BJ (cell line): ENCODE measurements around the gene TAF4B. TPM values are rescaled to one million over a fixed set of nuclear protein-coding genes. Genes with fewer than 3 reads are reported as not detected.

Source experiments
- CTCF ChIA-PET: fragments of 350-600 bp; formaldehyde crosslinking; extraction: SDS; loops from one replicate; lab custom pipeline; 2021; ENCODE audit warnings: antibody characterized with exemption, inconsistent platforms; lab: Yijun Ruan, JAX
- POLR2A ChIA-PET: fragments of 300-600 bp; sonication (Branson Sonifier 250); formaldehyde crosslinking; extraction: SDS; loops from one replicate; lab custom pipeline; 2021; ENCODE audit warnings: antibody characterized with exemption; lab: Charles Lee
- DNase-seq: peaks from one replicate; pipeline ENCODE4 v3.0.0-alpha.2; 2011; ENCODE audit warnings: low read depth
- H3K27me3 ChIP-seq: 2 replicates; pipeline ENCODE4 v1.6.0; 2011; ENCODE audit warnings: low read length; ENCODE audit not compliant: control insufficient read depth, insufficient read depth
- H3K36me3 ChIP-seq: 2 replicates; pipeline ENCODE4 v1.5.1; 2011; ENCODE audit warnings: low read length; ENCODE audit not compliant: control insufficient read depth, insufficient read depth
- H3K4me3 ChIP-seq: 2 replicates; pipeline ENCODE4 v1.5.1; 2011; ENCODE audit warnings: low read depth, mild to moderate bottlenecking, control low read depth, low read length
- CTCF ChIP-seq: IDR thresholded peaks from 2 replicates; pipeline ENCODE4 v1.5.1; 2011; ENCODE audit warnings: low read depth, mild to moderate bottlenecking, control low read depth, inconsistent platforms, low read length, moderate library complexity; ENCODE audit not compliant: insufficient read depth
- polyA plus RNA-seq: library from polyadenylated mRNA; depleted of rRNA; stranded (reverse); fragments of >200 nt; gene quantifications from 2 replicates; pipeline ENCODE4 v1.2.3, GENCODE V29; 2011

The TAF4B gene
- polyA plus RNA-seq, 1 experiment, result 1.1 TPM

- H3K27me3 ChIP-seq, result no peaks in the 10 kb centered on the region
- no peak overlapping the region for H3K4me3 ChIP-seq
- no peaks in the 10 kb centered on the region for H3K36me3 ChIP-seq
- CTCF ChIA-PET, result no interaction called here
- no peak for DNase-seq
- no peak for TF ChIP-seq CTCF
- POLR2A ChIA-PET, result no interaction called here
These were observed 41.2 kb downstream of the TAF4B start for GRCh38 chr18:26267357-26267930.

- H3K36me3 ChIP-seq, result no peaks in the 10 kb centered on the region
- H3K27me3 ChIP-seq, result no peaks in the 10 kb centered on the region
- H3K4me3 ChIP-seq, result no peak overlapping the region
- no peak for DNase-seq
- CTCF ChIA-PET, result no interaction called here
- TF ChIP-seq CTCF, result no peak
- POLR2A ChIA-PET, result no interaction called here
These were observed 42.2 kb downstream of the TAF4B start for GRCh38 chr18:26268454-26268853.

GRCh38 chr18:26271917-26272549, 45.8 kb downstream of the TAF4B start:
- CTCF ChIA-PET, result no interaction called here

DNA sequence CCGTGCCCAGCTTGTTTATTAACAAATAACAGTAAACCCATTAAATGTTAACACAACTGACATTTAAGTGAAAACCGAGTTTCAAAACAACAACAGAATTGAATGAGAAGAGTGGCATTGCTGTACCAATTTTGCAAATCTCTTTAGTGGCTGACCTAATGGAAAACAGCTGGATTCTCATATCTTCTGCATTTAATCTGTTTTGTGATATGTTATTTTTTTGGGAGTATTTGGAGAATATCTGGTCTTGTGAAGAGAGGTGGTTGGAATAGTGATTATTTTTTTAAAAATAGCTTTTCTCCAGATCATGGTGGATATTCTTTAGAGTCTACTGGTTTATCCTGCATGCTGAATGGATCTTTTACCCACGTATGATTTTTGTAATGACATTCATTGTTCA, 51.1 kb downstream of the TAF4B start:
- ChIA-PET CTCF (no interaction called here), POLR2A (no interaction called here)
- H3K4me3 ChIP-seq, result no peak overlapping the region
- TF ChIP-seq CTCF, result no peak
- no peak for DNase-seq
- H3K36me3 ChIP-seq, result no peaks in the 10 kb centered on the region
- H3K27me3 ChIP-seq, result no peaks in the 10 kb centered on the region

More at GRCh38 chr18:26271917-26272549, 45.8 kb downstream of the TAF4B start:
- H3K27me3 ChIP-seq, result no peaks in the 10 kb centered on the region
- POLR2A ChIA-PET, result no interaction called here
- H3K4me3 ChIP-seq, result no peak overlapping the region
- TF ChIP-seq CTCF, result no peak
- DNase-seq, result no peak
- no peaks in the 10 kb centered on the region for H3K36me3 ChIP-seq

- no peaks in the 10 kb centered on the region for H3K36me3 ChIP-seq
- TF ChIP-seq CTCF, result no peak
- no peak overlapping the region for H3K4me3 ChIP-seq
- DNase-seq, result no peak
- H3K27me3 ChIP-seq, result no peaks in the 10 kb centered on the region
- ChIA-PET POLR2A (no interaction called here), CTCF (no interaction called here)
These were observed 53.2 kb downstream of the TAF4B start for GRCh38 chr18:26279428-26279827.
